Left hindlimb (tissue), 1 donor: Measurements from ENCODE around the gene HKDC1.

Source experiments
- DNase-seq: peaks from one replicate; pipeline ENCODE4 v3.0.0-alpha.2; 2018

HKDC1 gene

DNA sequence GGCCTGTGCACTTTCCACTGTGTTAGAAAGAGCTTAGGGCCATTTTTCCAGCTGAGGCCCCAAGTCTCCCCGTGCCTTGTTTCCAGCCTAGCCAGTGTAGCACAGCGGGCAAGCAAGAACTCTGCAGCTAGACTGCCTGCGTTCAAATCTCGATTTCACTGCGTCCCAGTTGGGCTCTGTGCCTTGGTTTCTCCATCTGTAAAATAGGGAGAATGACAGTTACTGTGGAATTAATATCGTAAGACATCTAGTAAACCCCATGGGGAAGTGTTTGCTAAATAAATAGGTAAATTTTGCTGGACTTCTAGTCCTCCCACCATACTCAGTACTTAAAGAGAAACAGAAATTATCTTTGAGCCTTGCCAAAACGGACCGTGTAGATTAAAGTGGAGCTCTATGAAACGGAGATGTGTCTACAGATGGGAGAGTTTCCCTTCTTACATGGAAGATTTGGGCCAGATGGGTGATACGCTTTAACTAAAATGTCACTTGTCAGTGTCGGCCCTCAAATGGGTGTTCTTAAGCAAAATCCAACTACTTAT is 3.5 kb upstream of the HKDC1 start:
- no peak for DNase-seq

DNA sequence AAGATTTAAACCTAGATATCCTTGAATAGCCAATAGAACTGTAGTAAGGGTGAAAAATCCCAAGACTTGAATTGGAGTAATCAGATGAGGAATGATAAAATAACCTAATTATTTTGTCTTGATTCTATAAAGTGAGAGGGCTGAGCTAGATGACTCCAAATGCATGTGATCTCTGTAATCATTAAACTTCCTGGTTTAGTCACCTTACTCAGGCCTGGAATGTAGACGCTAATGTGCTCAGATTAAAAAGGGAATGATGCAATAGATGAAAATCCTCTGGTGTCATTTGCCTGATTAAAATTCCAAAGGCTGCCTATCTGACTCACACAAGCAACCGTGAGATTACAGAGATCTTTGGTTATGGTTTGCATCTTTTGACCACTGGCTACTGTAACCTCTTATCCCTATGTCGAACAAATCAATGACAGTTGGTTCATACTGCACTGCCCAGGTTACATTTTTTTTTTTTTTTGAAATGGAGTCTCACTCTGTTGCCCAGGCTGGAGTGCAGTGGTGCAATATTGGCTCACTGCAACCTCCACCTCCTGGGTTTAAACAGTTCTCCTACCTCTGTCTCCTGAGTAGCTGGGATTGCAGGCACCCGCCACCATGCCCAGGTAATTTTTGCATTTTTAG is 2.9 kb upstream of the HKDC1 start:
- DNase-seq: no peak

DNA sequence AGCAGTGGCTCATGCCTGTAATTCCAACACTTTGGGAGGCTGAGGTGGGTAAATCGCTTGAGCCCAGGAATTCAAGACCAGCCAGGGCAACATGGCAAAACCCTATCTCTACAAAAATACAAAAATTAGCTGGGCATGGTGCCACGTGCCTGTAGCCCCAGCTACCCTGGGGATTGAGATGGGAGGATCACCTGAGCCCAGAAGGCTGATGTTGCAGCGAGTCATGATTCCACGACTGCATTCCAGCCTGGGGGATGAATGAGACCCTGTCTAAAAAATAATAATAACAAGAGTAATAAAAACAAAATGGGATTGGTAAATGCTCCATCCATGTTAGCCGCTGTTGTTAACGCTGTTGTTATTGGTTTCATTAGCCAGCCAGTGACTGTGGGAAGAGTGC is 1.3 kb upstream of the HKDC1 start:
- no peak for DNase-seq

GRCh38 chr10:69220507-69220906 is 375 bp downstream of the HKDC1 start:
- DNase-seq: no peak

DNA sequence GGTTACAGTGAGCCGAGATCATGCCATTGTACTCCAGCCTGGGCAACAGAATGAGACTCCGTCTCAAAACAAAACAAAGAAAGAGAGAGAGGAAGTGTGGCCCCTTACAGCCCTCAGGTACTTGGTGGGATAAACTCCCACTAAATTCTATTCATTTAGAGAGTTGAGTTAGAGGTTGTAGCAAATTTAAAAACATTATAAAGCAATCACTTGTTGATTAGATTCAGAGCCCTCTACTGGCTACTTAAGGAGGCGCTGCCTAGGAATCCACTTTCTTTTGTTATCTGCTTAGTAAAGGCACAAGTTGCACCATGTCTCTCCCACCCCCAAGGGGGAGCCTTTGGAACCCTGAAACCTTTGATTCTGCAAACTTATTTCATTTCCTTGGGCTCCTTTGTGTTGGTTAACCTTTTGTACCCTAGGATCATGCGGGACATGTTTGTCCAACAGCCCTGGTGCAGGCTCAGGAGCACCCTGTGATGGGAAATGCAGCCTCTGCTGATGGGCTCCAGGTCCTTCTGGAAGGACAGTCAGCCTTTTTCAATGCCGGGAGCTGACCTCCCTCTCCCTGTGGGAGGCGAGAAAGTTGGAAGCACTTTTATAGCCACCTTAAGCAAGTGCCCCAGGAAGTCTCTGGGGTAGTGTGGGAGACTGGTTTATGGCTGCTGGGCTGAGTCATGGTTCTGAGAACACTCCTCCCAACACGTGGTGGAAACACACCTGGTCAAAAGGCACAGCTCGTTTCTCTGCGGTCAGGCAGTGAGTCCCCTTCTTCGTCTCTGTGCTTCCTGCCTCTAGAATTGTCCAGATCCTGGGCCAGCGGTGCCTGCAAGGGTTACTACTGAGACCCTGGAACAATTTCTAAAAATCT is 2.3 kb downstream of the HKDC1 start:
- DNase-seq: no peak

GRCh38 chr10:69223028-69223342 is 2.9 kb downstream of the HKDC1 start:
- no peak for DNase-seq

DNA sequence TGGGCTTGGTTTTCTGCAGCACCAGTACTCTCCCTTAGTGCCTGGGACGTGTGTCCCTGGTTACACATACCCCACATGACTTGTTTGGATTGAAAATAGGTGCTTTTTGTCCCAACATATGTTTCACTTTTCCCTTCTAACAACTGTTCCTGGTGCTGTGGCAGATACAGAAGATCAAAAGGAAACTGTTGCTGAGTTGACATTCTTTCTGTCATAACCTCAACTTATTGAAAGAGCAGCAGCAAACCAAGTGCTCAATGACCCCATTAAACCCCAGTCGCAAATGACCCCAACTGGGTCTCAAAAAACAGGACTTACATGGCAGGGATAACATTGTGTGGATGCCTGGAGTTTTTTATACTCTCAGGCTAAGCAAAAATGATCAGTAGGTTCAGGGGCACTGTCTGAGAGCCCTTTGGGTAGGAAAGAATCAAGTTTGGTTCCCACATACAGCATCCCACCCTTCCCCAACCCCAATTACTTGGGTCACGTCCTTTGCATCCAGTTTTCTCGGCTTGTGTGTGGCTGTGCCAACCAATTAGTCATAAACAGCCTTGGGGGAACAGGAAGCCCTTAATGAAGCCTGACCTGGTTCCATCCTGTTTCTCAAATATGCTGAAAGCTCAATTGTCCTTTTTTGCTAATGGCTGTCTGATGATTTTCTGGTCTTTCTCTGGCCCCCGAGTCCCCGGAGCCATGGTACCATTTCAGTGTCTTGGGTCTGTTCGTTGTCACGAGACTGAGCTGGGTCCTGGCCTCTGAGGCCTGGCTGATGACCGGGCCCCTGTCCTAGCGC is 4.9 kb downstream of the HKDC1 start:
- DNase-seq: no peak

DNA sequence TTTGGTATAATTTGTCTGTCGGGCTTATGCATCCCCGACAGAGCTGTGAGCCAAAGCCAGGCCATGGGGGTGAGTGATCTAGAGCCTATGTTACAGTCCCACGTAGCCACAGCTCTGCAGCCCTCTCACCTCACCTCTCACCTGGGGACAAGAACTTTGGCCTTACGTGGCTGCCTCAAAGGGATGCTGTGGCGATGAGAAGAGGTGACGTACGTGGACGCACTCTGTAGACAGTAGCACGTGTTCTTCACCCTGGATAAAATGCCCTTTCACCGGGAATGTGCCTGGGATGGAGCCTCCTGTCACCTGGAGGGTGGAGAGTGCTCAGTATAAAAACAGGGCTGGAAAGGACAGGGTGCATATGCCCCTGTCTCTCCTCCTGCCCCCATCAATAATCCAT is 5.5 kb downstream of the HKDC1 start:
- no peak for DNase-seq

- DNase-seq: no peak
Measured at GRCh38 chr10:69226919-69227450, 6.9 kb downstream of the HKDC1 start.

GRCh38 chr10:69228151-69228550 is 8.0 kb downstream of the HKDC1 start:
- no peak for DNase-seq

GRCh38 chr10:69229616-69229916 is 9.4 kb downstream of the HKDC1 start:
- DNase-seq: no peak

DNA sequence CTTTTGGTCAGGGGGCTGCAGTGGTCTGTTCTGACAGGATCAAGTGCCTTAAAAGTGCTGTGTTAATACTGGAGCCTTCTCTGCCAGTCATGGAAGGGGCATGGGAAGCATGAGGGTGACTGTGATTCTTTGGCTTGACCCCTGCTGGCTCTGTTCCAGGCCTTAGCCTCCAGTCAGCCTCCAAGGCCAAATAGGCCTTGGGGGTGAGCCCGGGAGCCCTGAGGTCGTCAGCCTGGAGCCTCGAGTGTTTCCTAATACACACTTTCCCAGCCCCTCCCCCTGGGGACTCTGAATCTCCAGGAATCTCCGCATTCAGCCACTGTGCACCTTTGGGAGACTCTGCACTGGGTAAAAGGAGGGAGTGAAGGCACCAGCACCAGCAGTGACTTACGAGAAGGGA is 10.0 kb downstream of the HKDC1 start:
- no peak for DNase-seq

DNA sequence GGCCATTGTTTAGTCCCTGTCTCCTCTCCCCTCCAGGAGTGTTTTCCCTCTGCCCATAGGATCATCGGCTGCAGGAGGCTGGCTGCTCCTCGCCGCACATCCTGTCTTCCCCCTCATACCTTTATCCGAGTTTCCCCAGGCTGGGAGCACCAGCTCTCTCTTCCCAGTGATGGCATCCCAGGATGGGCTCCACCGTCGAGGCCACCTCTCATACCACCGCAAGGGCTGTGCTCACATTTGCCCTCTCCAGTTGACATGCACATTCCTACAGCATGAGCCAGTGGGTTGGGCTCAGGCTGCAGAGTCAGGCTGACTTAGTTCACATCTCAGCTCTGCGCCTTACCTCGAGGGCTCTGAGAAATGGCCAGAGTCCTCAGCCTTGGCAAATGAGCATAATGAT is 12.1 kb downstream of the HKDC1 start:
- DNase-seq: no peak

DNA sequence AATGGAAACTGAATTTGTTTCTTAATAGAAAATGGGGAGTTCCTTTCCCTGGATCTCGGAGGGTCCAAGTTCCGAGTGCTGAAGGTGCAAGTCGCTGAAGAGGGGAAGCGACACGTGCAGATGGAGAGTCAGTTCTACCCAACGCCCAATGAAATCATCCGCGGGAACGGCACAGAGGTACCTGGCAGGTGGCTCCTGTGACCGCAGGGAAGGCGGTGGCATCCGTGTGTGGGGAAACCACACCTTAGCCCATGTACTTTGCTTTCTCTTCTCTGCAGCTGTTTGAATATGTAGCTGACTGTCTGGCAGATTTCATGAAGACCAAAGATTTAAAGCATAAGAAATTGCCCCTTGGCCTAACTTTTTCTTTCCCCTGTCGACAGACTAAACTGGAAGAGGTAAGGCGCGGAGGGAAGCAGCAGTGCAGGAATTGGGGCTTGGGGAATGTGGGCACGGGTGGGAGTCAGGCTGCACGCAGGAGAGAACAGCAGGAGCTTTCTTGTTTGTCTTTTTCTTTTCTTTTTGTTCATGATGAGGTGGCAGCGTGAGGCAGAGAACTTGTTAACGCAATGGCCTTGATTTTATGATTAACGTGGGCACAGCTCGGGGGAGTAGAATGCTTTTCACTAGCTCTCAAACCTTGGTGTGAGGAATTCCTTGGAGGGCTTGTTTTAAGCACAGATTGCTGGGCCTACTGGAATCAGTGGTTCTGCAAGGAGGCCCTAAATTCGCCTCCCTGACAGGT is 12.8 kb downstream of the HKDC1 start:
- no peak for DNase-seq

- no peak for DNase-seq
Measured at GRCh38 chr10:69234447-69234846, 14.3 kb downstream of the HKDC1 start.

DNA sequence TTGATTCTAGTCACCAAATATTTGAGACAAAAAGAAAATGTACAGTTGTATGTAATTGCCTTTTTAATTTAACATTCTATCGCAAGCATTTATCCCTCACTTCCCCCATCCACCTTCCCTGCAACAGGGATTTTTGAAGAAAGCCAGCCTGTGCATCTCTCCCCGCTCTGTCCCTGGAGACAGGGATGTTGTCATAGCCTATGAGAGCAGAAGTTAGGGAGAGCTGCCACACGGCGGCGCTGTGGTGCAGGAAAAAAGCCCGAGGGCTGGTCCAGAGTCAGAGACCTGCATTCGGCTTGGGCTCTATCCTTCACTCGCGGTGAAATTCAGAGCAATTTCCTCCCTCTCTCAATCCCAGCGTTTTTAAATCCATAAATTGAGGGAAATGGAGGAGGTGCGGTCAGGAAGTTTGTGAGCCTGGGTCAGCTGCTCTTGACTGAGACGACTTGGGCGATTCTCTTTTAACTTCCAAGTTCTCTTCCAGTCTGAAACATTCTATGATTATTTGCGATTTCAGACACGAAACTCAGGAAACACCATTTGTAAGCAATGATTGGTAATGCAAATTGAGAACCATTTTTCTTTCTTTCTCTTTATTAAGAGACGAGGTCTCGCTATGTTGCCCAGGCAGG is 17.5 kb downstream of the HKDC1 start:
- peak; percentile 89 for DNase-seq

GRCh38 chr10:69239136-69239535 is 19.0 kb downstream of the HKDC1 start:
- no peak for DNase-seq

GRCh38 chr10:69239816-69240434 is 19.8 kb downstream of the HKDC1 start:
- no peak for DNase-seq

- no peak for DNase-seq
Measured at GRCh38 chr10:69240455-69240854, 20.3 kb downstream of the HKDC1 start.

- no peak for DNase-seq
Measured at GRCh38 chr10:69241575-69241974, 21.4 kb downstream of the HKDC1 start.

DNA sequence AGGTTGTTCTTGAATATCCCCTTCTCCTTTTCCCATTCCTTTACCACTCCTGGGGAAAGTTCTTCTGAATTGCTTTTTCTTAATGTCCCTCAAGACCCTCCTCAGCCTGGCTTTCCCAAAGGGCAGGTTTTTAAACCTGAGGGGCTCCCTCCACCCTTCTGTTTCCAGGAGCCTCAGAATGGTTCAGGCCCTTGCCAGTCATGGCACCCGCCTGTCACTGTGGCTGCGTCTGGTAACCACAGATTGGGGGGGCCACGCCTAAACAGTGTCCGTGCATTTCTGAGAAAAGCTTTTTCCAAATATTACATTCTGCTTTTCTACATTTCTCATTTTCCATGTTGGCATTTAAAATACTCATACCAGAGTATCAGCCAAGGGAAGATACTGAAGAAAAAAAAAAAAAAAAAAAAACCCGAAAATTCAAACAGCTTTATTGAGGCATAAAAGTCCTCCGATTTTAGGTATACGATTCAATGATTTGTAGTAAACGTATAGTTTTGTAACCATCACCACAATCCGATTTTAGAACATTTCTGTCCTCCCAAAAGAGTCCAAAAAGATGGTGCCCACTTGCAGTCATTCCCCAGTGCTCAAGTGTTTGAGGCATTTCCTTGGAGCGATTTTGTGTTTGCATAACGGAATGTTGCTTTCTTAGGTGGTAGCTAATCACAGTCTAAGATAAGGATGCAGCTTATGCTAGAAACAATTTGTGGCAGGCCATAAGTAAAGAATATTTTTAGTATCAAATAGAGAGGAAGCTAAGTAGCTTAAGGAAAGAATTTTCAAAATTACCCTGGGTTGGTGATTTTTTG is 22.1 kb downstream of the HKDC1 start:
- no peak for DNase-seq
